HG02970 (cell line): ENCODE data around the gene PNMA8C.
"Not testable (repeated sequence)": the region's sequence is repeated elsewhere in the genome, so short reads cannot be mapped to it uniquely, and the experiment has no call there.

Experiments used
- ATAC-seq: cut with Tn5 transposase; IDR thresholded peaks from one replicate; pipeline ENCODE4 v1.9.1; 2021; ENCODE audit warnings: mild to moderate bottlenecking, moderate library complexity, moderate number of reproducible peaks; ENCODE audit not compliant: unreplicated experiment, low FRiP score

Gene PNMA8C

DNA sequence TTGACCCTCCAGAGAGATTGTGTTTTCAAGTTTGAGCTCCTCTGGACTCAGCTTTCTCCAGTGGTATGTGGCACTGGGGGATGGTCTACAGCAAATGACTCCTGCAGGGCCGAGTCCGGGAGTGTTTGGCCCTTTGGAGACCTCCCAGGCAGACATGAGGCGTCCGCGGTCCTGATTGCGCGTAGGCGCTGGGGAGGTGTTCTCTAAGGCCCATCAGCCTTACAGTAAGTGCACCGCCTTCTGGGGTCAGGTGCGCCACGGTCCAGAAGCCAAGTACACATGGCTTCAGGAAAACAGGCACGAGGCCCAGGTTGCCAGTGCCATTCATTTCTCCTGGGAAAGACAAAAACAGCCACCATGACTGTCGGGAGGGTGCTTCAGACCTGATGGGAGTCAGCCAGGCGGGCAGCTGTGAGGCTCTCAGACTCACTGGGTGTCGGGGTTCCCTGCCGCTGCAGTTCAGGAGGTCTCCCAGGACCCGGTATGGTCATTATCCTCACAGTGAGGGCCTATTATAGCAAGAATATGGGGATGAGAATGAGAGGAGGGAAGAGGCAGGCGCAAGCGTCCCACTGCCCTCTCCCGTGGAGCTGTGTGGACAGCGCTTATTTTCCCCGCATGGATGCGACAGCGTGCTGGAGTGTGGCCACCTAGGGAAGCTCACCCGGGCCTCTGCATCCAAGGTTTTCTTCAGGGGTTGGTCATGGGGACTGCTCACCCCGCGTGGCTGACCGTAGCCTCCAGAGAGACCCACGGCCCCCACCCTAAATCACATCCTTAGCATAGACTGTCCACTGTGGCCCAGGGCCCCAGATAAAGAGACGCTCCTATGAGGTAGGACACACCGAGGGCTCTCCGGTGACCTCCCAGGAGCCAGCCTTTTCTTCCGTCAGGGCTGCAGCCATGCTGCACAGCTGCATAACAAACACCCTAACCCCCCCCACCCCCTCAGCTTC, 37.2 kb downstream of the PNMA8C start:
- no peak for ATAC-seq

DNA sequence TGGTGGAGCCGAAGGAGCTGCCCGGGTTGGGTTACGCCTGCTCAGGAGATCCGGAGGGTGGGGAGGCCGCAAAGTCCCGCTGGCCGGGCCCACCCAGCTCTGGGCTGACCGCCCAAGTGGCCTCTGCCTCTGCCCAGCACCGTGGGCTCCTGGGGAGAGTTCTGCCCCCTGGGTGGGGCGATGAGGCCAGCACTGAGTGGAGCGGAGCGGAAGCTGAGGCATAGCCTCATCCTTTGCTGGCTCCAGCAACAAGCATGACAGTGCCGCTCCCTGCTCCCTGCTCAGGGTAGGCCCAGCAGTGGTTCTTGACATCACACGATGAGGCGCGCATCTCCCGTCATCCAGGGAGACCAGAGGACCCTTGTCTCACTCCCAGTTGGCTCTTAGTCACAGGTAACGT, 37.9 kb downstream of the PNMA8C start:
- no peak for ATAC-seq

DNA sequence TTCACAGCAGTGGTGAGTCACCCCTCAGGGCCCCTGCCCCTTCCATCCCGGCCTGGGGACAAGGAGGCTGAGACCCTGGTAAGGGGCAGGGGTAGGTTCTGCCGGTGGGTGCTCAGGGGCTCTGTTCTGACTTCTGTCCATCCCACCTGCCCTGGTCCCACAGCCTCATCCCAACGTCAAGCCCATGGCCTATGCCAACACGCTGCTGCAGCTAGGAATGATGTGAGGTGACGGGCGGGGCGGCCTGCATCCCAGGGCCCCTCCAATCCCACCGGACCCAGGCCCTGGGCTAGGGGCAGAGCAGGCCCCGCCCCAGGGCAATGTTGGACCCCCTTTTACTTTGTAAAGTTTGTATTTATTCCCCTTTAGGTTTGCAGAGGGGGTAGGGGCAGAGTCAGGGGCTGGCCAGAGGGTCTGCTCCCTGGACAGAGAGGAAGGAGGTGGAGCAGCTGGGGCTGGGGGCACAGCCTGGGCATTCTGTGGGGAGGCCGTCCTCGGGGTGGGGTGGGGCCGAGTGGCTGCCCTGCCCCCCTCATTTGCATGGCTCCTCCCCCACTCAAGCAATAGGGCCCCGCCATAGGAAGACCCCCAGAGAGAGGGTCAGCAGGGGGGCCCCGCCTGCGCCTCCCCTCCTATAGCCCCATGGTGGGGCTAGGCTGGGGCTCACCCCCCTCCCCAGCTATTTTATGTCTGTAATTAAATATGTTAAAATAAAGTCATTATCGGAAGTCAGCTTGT, 38.4 kb downstream of the PNMA8C start:
- ATAC-seq: no peak

DNA sequence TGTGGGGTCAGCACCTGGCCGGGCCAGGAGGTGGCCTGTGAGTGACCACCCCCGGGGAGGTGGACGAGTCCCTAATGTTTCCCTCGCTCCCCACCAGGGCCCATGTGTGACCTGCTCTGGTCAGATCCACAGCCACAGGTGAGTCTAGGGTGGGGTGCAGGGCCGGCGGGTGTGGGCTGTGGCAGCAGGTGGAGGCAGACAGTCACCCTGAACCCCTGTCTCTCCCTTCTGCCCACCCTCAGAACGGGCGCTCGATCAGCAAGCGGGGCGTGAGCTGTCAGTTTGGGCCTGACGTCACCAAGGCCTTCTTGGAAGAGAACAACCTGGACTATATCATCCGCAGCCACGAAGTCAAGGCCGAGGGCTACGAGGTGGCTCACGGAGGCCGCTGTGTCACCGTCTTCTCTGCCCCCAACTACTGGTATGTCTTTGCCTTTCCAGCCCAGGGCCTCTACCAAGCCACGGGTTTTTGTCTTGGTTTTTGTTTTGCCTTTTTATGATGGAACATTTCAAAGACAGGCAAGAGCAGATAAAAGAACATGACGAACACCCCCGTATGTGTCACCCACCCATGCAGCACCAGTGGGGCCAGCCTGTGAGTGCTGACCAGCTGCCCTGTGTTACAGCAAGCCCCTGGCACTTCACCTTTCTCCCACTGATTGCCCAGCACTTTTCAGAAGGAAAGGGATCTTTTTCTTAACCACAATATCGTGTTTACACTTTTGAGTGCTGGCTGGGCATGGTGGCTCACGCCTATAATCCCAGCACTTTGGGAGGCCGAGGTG, 40.2 kb downstream of the PNMA8C start:
- ATAC-seq: no peak

DNA sequence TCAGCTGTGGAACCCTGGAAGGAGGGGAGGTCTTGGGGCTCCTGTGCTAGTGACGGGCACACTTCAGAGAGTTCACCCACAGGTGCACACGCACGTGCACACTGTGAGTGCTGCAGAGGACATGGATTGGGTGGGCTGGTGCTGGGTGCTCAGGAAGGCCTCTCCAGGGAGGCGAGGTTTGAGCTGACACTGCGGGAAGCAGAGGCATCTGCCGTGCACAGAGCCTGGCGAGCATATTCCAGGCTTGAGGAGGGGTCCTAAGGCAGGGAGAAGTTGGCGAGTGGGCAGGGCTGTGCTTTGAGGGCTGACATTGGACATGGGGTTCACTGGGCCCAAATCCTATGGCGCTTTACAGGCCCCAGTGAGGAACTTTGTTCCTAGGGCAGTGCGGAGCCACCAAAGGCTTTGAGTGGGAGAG, 41.0 kb downstream of the PNMA8C start:
- ATAC-seq: no peak

DNA sequence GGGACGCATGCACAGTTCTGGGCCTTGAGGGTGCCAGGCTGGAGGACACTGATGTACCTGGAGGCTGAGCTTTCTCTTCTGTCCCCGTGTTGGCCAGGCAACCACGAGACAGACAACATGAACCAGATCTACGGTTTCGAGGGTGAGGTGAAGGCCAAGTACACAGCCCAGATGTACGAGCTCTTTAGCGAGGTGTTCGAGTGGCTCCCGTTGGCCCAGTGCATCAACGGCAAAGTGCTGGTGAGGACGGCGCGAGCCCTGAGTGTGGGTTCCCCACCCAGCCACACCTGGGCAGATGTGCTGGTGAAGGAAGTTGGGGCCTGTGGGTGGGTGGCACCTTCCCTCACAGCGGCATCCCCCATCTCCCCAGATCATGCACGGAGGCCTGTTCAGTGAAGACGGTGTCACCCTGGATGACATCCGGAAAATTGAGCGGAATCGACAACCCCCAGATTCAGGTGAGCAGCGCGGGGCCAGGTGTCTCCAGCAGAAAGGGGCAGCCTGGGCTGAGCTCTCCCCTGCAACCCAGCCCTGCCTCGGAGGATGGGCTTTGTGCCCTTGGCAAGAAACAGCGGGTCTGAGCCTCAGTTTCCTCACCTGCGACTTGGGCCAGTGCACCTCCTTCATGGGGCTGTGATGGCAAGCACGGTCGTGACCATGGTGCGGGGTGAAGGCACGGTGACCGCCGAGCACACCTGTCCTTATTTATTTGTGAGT, 41.6 kb downstream of the PNMA8C start:
- ATAC-seq: no peak

DNA sequence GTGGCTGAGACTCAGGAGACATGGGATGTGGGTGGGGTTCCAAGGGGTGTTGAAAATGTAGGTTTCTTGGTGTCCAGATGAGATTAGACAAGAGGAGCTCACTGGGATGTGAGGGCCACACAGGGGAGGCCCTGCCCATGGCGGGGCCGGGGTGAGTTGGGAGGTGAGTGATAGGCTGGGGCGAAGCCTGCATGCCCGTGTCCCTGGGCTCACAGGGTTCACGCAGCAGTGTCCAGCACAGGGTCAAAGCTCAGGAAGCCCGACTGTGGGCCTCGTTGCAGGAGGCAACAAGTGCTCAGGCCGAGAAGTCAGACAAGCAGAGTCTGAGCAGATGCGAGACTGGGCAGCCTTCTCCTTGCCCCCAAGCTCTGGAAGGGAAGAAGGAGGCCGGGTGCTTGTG, 42.6 kb downstream of the PNMA8C start:
- no peak for ATAC-seq

DNA sequence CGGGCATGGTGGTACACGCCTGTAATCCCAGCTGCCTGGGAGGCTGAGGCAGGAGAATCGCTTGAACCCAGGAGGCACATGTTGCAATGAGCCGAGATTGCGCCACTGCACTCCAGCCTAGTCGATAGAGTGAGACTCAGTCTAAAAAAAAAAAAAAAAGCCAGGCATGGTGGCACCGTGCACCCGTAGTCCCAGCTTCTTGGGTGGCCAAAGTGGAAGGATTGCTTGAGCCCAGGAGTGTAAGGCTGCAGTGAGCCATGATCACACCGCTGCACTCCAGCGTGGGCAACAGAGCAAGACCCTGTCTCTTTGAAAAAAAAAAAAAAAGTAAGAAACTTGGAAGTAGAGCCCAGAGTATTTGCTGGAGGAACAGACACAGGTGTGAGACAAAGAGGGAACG, 43.1 kb downstream of the PNMA8C start:
- ATAC-seq: no peak

DNA sequence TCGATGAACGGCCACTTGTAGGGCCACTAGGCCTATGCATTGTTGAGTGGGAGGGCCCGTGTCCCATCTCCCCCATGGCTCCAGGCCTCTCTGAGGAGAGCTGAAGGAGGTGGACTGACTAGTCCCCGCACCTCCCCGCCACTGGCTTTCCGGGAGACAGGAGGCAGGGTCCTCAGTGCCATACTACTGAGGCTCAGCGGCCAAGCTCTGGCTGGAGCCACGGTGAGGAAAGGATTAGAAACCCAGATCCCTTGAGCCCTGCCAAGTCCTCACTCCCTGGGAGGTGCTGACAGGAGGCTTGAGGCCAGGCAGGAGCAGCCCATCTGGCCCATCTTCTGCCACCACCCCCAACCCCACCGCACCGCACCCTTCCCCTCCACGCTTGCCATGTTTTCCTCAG, 44.3 kb downstream of the PNMA8C start:
- no peak for ATAC-seq

DNA sequence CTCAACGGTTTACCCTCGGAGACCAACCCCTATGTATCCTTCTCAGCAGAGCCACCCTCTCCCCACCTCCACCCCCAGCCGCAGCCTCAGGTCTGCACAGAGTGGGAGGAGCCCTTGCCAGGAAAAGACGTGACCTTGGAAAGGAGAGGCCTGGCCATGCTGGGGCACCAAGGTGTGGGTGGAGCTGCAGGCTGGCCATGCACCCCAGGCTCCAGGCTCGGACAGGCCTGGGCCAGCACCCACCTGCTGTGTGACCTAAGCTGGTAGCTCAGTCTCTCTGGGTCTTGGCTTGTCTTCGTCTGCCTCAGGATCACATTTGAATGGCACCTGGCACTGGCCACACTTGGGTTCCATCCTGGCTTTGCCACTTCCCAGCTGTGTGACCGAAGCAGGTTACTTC, 44.9 kb downstream of the PNMA8C start:
- ATAC-seq: no peak

DNA sequence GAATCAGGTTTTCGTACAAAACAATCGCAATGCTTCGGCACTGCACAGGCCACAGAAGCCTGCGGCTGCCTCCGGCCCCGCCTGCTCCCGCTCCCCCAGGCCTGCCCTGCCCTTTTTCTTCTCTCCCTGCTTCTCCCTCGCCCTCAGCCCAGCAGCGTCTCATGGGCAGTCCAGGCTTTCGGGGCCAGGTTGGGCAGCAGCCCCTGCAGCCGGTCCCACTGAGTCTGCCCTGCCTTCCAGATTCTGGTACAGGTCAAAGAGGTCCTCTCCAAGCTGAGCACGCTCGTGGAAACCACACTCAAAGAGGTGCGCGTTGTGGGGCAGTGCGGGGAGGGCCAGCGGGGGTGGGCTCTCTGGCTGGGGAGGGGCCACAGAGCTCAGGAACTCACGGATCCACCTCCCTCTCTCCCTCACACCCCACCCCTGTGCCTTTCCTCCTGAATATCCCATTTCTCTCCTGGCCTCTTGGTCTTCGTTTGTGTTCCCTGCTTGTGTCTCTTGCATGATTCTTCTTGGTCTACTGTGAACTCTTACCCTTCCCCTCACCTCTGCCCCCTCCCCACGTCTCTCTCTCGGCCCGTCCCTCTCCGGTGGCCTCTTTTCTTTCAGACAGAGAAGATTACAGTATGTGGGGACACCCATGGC, 45.4 kb downstream of the PNMA8C start:
- ATAC-seq: no peak

DNA sequence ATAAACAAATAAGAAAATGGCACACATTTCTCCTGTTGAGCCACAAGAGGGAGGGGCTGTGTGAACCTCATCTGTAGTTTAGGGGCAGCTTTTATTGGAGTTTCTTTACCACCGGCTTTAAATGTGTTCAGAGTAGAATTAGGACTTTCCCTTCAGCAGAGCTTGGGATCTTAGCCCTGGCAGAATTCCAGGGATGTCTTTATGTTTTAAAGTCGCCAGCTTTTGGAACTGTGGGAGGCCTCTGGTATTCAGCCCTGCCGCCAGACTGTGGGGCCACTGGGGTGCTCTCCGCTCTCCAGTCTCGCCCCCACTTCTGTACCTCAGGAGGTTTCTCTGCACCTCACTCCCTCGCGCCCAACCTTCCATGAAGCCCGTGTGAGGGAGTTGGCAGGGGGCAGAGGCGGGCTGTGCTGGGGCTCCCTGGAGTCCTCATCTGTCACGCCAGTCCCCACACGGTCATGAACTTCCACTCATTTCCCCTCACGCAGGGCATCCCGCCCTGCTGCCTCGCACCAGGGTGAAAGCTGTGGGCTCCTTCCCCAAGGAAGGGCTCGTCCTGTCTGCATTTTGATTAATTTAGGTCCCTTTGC, 46.9 kb downstream of the PNMA8C start:
- no peak for ATAC-seq

DNA sequence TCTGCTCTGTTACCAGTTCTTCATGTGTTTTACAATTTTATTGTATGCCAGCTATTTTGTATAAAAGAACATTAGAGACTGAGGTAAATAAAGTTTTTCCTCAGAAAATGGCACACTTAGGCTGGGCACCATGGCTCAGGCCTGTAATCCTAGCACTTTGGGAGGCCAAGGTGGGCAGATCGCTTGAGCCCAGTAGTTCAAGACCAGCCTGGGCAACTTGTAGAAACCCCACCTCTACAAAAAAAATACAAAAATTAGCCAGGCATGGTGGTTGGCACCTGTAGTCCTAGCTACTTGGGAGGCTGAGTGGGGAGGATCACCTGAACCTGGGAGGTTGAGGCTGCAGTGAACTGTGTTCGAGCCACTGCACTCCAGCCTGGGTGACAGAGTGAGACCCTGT, 47.4 kb downstream of the PNMA8C start:
- no peak for ATAC-seq

DNA sequence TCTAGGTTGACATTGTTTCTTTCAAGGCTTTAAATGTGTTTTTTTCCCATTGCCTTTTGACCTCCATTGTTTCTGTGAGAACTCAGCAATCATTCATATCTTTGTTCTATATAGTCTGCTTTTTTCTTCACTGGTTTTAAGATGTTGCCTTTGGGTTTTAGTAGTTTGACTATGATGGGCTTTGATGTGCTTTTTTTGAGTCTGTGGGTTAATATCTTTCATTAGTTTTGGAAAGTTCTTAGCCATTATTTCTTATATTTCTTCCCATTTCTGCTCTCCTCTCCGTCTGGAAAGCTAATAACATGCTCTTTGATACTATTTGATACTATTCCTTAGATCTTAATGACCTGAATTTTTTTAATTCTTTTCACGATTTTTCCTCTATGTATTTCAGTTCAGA, 48.0 kb downstream of the PNMA8C start:
- ATAC-seq: no peak

DNA sequence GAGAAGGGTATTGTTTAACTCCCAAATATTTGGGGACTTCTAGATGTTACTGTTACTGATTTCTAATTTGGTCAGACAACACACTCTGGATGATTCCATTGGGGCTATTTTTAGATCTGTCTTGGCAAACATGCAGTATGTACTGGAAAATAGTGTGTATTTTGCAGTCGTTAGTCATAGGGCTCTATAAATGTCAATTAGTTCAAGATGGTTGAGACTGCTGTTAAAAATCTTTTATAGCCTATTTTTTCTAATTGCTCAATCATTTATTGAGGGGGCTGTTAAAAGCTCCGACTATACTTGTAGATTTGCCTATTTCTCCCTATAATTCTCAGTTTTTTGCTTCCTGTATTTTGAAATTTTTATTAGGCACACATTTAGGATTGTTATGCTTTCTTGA, 50.5 kb downstream of the PNMA8C start:
- ATAC-seq: no peak

DNA sequence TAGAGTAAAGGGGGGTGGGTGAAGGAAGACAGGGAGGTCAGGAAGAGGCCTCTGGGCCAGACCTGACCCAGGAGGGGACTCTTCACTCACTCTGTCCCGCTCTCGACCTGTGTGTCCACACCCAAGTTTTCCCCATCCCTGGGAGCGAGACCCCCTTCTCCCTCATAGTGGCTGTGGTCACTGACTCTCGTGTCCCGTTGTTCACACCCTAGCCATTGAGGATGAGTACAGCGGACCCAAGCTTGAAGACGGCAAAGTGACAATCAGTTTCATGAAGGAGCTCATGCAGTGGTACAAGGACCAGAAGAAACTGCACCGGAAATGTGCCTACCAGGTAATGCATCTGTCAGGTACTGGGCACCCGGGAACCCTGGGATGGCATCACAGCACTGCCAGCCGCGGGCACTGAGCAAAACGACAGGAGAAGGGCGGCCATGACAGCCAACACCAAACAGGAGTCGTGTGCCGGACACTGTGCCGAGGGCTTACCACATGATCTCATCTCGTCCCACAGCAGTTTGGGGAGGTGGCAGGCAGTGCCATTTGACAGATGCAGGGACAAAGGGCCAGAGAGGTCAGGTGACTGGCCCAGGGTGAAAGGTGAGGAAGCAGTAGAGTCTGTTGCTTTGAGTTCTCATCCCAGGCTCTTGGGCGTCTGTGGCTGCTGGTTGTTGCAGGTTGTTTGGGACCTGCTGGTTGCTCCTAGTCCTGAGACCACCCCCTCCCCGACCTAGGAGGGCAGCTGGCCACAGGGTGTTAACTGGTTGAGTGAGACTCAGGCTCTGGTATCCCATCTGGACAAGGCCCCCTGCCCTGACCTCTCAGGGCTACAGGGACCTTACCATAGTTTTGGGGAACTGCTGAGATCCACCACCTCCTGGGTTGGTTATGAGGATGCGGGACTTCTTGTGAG, 52.2 kb downstream of the PNMA8C start:
- ATAC-seq: no peak

DNA sequence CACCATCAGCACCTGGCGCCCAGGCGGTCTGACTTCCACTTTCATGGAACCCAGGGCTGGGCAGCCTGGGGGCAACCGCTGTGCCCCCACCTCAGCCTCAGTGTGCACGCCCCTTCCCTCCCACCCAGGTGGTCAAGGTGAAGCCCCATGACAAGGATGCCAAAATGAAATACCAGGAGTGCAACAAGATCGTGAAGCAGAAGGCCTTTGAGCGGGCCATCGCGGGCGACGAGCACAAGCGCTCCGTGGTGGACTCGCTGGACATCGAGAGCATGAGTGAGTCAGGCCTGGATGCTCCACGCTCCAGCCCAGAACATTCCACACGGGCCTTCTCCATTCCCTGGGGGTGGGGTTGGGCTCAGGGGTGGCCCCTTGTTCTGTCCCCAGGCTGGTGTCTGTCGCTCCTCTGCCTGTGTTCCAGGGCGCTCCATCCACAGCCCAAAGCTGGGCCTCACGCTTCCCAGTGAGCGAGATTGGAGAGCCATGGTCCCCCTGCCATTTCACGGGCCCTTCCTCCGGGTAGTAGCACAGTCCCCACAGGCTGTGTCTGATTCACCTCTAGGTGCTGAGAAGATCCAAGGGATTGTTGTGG, 53.2 kb downstream of the PNMA8C start:
- not testable (repeated sequence) for ATAC-seq
